ENCODE measurements around the gene NIPAL3. TPM values are rescaled to one million over a fixed set of nuclear protein-coding genes. Genes with fewer than 3 reads are reported as not detected.
A peak's percentile ranks its signal among the peaks of the same experiment; 100 is the strongest.

NIPAL3 gene
- total RNA-seq, 3 donors from 2014 or later (not counting 1 experiment from before 2014, with no cell fraction given) = 16.6 to 31.9 (median 29.4) TPM

DNA sequence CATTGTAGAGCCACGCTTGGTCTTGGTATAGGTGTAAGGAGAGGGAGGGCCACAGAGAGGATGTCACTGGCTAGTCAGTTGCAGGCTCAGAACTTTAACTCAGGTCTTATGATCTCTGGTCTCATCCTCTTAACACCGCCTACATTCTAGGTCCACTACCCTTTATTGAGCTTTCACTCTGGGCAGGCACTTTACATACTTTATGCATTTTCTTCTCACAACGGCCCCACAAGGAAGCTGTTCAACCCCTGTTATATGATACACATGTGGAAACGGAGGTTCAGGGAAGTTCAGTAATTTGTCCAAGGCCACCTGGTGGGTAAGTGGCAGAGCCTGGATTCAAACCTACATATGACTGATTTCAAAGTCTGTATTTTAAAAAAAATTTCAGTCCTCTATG, 61.7 kb downstream of the NIPAL3 start:
- ATAC-seq (no peak), DNase-seq (no peak)
- Mint-ChIP-seq H3K36me3 (no peaks in the 10 kb centered on the region), H3K4me1 (peaks cover 12 to 16% of the 10 kb centered on the region in 2 donors), H3K27ac (no peak overlapping the region), H3K27me3 (ENCODE audit: low read depth in 2 of 2) (no peaks in the 10 kb centered on the region), H3K4me3 (no peak overlapping the region), H3K9me3 (no peaks in the 10 kb centered on the region)
- Histone ChIP-seq H3K4me1 (ENCODE audit: control insufficient read depth, insufficient read depth, low read length) (peaks cover 20% of the 10 kb centered on the region), H3K4me3 (ENCODE audit: low read length) (no peak overlapping the region), H3K27me3 (ENCODE audit: control insufficient read depth, insufficient read depth, low read length) (no peaks in the 10 kb centered on the region), H3K9me3 (ENCODE audit: control insufficient read depth, insufficient read depth, low read length) (no peaks in the 10 kb centered on the region), H3K36me3 (ENCODE audit: control insufficient read depth, insufficient read depth, low read length) (no peaks in the 10 kb centered on the region), H3K27ac (ENCODE audit: low read length) (no peak overlapping the region)
- intact Hi-C loops (cut with micrococcal nuclease) = no loop called here
- WGBS (ENCODE audit: insufficient coverage) = 96% methylated on average over 3 of the region's 4 CpGs
- TF ChIP-seq, protein P1, sequence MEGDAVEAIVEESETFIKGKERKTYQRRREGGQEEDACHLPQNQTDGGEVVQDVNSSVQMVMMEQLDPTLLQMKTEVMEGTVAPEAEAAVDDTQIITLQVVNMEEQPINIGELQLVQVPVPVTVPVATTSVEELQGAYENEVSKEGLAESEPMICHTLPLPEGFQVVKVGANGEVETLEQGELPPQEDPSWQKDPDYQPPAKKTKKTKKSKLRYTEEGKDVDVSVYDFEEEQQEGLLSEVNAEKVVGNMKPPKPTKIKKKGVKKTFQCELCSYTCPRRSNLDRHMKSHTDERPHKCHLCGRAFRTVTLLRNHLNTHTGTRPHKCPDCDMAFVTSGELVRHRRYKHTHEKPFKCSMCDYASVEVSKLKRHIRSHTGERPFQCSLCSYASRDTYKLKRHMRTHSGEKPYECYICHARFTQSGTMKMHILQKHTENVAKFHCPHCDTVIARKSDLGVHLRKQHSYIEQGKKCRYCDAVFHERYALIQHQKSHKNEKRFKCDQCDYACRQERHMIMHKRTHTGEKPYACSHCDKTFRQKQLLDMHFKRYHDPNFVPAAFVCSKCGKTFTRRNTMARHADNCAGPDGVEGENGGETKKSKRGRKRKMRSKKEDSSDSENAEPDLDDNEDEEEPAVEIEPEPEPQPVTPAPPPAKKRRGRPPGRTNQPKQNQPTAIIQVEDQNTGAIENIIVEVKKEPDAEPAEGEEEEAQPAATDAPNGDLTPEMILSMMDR (IDR thresholded peaks at IDR 0.05) = no peak

DNA sequence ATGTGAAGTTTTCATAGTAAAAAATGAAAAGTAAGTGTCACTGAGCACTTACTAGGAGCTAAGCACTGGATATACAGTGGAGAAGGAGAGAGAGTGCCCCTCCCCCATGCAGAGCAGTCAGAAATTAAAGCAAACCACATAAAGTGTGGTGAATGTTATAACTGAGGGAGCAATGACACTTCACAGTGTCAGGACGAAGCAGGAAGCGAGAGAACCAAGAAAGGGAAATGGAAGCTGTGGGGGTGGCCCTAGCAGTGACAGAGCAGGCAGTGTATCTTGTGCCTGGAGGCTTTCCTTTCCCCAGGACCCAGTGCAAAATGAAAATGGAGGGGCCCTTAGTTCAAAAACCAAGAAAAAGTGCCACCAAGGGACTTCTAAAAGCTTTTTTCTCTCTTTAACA, 65.5 kb downstream of the NIPAL3 start:
- 3% methylated on average over 2 of the region's 2 CpGs for WGBS (ENCODE audit: insufficient coverage)
- Mint-ChIP-seq H3K9me3 (no peaks in the 10 kb centered on the region), H3K4me3 (peak overlapping the region; percentile 4), H3K27me3 (ENCODE audit: low read depth in 2 of 2) (no peaks in the 10 kb centered on the region), H3K36me3 (no peaks in the 10 kb centered on the region), H3K27ac (peak overlapping the region; percentile 70 to 84), H3K4me1 (peaks cover 12 to 16% of the 10 kb centered on the region in 2 donors)
- no peaks in the 10 kb centered on the region for H3K36me3 ChIP-seq (ENCODE audit: control insufficient read depth, insufficient read depth, low read length)
- ATAC-seq (peak; percentile 72 to 76 (median 72)), DNase-seq (peak in 1 of 2 donors; percentile 74)
- H3K4me1 ChIP-seq (ENCODE audit: control insufficient read depth, insufficient read depth, low read length) = peaks cover 32% of the 10 kb centered on the region
- no peaks in the 10 kb centered on the region for H3K9me3 ChIP-seq (ENCODE audit: control insufficient read depth, insufficient read depth, low read length)
- H3K4me3 ChIP-seq (ENCODE audit: low read length) = no peak overlapping the region
- peak overlapping the region; percentile 74 for H3K27ac ChIP-seq (ENCODE audit: low read length)
- intact Hi-C loops (cut with micrococcal nuclease) = loop anchor here (10.0 kb wide), 1 partner anchor 104 kb away; no protein-coding TSS in a partner anchor
- TF ChIP-seq, protein P1 (IDR thresholded peaks at IDR 0.05) = no peak
- H3K27me3 ChIP-seq (ENCODE audit: control insufficient read depth, insufficient read depth, low read length) = no peaks in the 10 kb centered on the region

DNA sequence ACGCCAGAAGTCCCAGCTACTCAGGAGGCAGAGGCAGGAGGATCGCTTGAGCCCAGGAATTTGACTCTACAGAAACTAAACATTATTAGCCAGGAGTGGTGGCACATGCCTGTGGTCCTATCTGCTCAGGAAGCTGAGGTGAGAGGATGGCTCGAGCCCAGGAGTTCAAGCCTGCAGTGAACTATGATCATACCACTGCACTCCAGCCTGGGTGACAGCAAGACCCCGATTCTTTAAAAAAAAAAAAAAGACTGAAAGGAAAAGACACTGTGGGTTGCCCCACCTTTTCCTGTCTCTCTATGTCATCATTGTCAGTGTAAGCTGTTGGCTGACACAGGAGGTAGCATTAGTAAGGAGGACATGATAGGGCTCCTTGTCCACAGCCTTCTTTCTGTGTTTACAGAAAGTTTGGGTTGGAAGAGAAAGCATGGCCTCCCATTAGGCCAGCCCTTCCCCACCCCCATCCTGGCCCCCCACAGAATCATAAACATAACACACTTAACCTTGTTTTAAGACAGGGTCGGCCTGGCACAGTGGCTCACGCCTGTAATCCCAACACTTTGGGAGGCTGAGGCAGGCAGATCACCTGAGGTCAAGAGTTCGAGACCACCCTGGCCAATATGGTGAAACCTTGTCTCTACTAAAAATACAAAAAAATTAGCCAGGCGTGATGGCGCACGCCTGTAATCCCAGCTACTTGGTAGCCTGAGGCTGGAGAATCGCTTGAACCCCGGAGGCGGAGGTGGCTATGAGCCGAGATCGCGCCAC, 66.4 kb downstream of the NIPAL3 start:
- ATAC-seq (peak; percentile 79 to 81 (median 80)), DNase-seq (peak in 1 of 2 donors; percentile 75)
- intact Hi-C loops (cut with micrococcal nuclease) = loop anchor here (10.0 kb wide), 1 partner anchor 103 kb away; no protein-coding TSS in a partner anchor
- WGBS (ENCODE audit: insufficient coverage) = 85% methylated on average over 16 of the region's 16 CpGs
- H3K27me3 Mint-ChIP-seq (ENCODE audit: low read depth in 2 of 2) = peaks cover 0 to 6% of the 10 kb centered on the region in 2 donors
- H3K27ac ChIP-seq (ENCODE audit: low read length) = peak overlapping the region; percentile 74
- H3K36me3 ChIP-seq (ENCODE audit: control insufficient read depth, insufficient read depth, low read length) = no peaks in the 10 kb centered on the region
- no peaks in the 10 kb centered on the region for H3K36me3 Mint-ChIP-seq
- H3K27ac Mint-ChIP-seq = peak overlapping the region; percentile 70 to 84
- no peak overlapping the region for H3K4me3 ChIP-seq (ENCODE audit: low read length)
- H3K4me1 Mint-ChIP-seq = peaks cover 12 to 20% of the 10 kb centered on the region in 2 donors
- H3K9me3 Mint-ChIP-seq = no peaks in the 10 kb centered on the region
- no peaks in the 10 kb centered on the region for H3K27me3 ChIP-seq (ENCODE audit: control insufficient read depth, insufficient read depth, low read length)
- H3K4me1 ChIP-seq (ENCODE audit: control insufficient read depth, insufficient read depth, low read length) = peaks cover 35% of the 10 kb centered on the region
- no peaks in the 10 kb centered on the region for H3K9me3 ChIP-seq (ENCODE audit: control insufficient read depth, insufficient read depth, low read length)
- H3K4me3 Mint-ChIP-seq = peak overlapping the region; percentile 45
- TF ChIP-seq, protein P1 (IDR thresholded peaks at IDR 0.05) = no peak

Data from natural killer cell (primary cell).